Measurements from ENCODE around the gene CUTA.

CUTA gene

GRCh38 chr6:33423777-33424176 is 5.9 kb upstream of the CUTA start:
- no peak for DNase-seq (ENCODE audit: low spot score)

- no peak for DNase-seq (ENCODE audit: low spot score)
These were observed 3.4 kb upstream of the CUTA start for GRCh38 chr6:33421344-33421643.

- no peak for DNase-seq (ENCODE audit: low spot score)
These were observed 2.8 kb upstream of the CUTA start for GRCh38 chr6:33420491-33421343.

- no peak for DNase-seq (ENCODE audit: low spot score)
These were observed 1.9 kb upstream of the CUTA start, which contains the start of gene SYNGAP1 for GRCh38 chr6:33419580-33420490. TSS of gene SYNGAP1 (plus strand) at chr6:33420065. CDS start at chr6:33420265, 200 bp downstream.

GRCh38 chr6:33418690-33419291 is 884 bp upstream of the CUTA start:
- DNase-seq (ENCODE audit: low spot score) = peak; percentile 57

GRCh38 chr6:33417128-33417902 is 592 bp downstream of the CUTA start:
- DNase-seq (ENCODE audit: low spot score) = no peak

- DNase-seq (ENCODE audit: low spot score) = no peak
These were observed 1.4 kb downstream of the CUTA start for GRCh38 chr6:33416386-33417127.

- no peak for DNase-seq (ENCODE audit: low spot score)
These were observed 2.1 kb downstream of the CUTA start for GRCh38 chr6:33415831-33416230.

- DNase-seq (ENCODE audit: low spot score) = no peak
These were observed 3.2 kb downstream of the CUTA start for GRCh38 chr6:33414592-33415271.

- DNase-seq (ENCODE audit: low spot score) = no peak
These were observed 4.4 kb downstream of the CUTA start for GRCh38 chr6:33413241-33414120.

- DNase-seq (ENCODE audit: low spot score) = no peak
These were observed 5.5 kb downstream of the CUTA start for GRCh38 chr6:33412140-33413009.

GRCh38 chr6:33411632-33412005 is 6.3 kb downstream of the CUTA start:
- no peak for DNase-seq (ENCODE audit: low spot score)

- DNase-seq (ENCODE audit: low spot score) = peak; percentile 23
These were observed 6.9 kb downstream of the CUTA start, which contains the start of gene PHF1 for GRCh38 chr6:33410711-33411631. TSS of gene PHF1 (plus strand) at chr6:33411014. CDS start at chr6:33412264, 1,250 bp downstream.

GRCh38 chr6:33410050-33410710 is 7.7 kb downstream of the CUTA start:
- DNase-seq (ENCODE audit: low spot score) = peak; percentile 97

GRCh38 chr6:33407132-33407718 is 10.7 kb downstream of the CUTA start:
- peak; percentile 29 for DNase-seq (ENCODE audit: low spot score)

GRCh38 chr6:33406126-33406525 is 11.8 kb downstream of the CUTA start:
- DNase-seq (ENCODE audit: low spot score) = no peak

Data from CD4-positive, alpha-beta T cell treated with Interleukin-2 at 100 ng/mL for 4 hours (primary cell).